ENCODE measurements around the gene SDK2.

GRCh38 chr17:73513426-73513825 is 130.8 kb downstream of the SDK2 start:
- TF ChIP-seq CTCF (conservative IDR thresholded peaks at IDR 0.05; ENCODE audit: low read depth, low read length) = no peak
- no peak for TF ChIP-seq EZH2 (IDR thresholded peaks at IDR 0.05; ENCODE audit: borderline replicate concordance, low read depth, low read length, poor library complexity, severe bottlenecking)
